Tibial artery (tissue), 4 donors: ENCODE results near the gene TBX15.
"Not testable (repeated sequence)": the region's sequence is repeated elsewhere in the genome, so short reads cannot be mapped to it uniquely, and the experiment has no call there.

Experiments
- DNase-seq, 2 donors: peaks; one replicate each; pipeline ENCODE4 v3.0.0-alpha.2; 2019
- H3K27ac ChIP-seq, 2 donors: fragments of 200-600 bp; sonication (generic) in 1 of 2; 1 replicate in 1 of 2; 2 replicates in 1 of 2; pipeline ENCODE4 v1.5.1; 2018 to 2019; ENCODE audit warnings: mild to moderate bottlenecking in 1 of 2
- H3K27me3 ChIP-seq, 2 donors: fragments of 200-600 bp; sonication (generic) in 1 of 2; one replicate each; pipeline versions ENCODE4 v1.5.1 to v1.6.0; 2016 to 2019
- H3K36me3 ChIP-seq, 3 donors: fragments of 200-600 bp; sonication (generic) in 2 of 3; one replicate each; pipeline ENCODE4 v1.5.1; 2016 to 2019; ENCODE audit warnings: mild to moderate bottlenecking in 2 of 3
- H3K4me1 ChIP-seq, 4 donors: fragments of 200-600 bp; sonication (generic) in 2 of 4; 1 replicate in 3 of 4; 2 replicates in 1 of 4; pipeline ENCODE4 v1.5.1; 2016 to 2019
- H3K4me3 ChIP-seq, 2 donors: fragments of 200-600 bp; sonication (generic) in 1 of 2; 1 replicate in 1 of 2; 2 replicates in 1 of 2; pipeline ENCODE4 v1.5.1; 2018 to 2019; ENCODE audit warnings: mild to moderate bottlenecking in 2 of 2
- H3K9me3 ChIP-seq, 3 donors: fragments of 200-600 bp; sonication (generic) in 1 of 3; one replicate each; pipeline ENCODE4 v1.5.1; 2016 to 2019
- intact Hi-C: fragments of 100-400 bp; cut with DNase I; formaldehyde crosslinking; loops from one replicate; pipeline ENCODE4 v1.15.0; 2023; ENCODE audit warnings: low total_unique reads
- TF ChIP-seq, protein P1 (sequence below), 2 experiments: fragments of 200-600 bp in 1 of 2; fragments of 450-650 bp in 1 of 2; IDR thresholded peaks; one replicate each; pipeline ENCODE4 v1.5.1; 2017 to 2019; ENCODE audit warnings: antibody characterized with exemption in 2 of 2, mild to moderate bottlenecking in 1 of 2, moderate library complexity in 1 of 2

Gene TBX15

GRCh38 chr1:118918230-118918939 lies 69.8 kb downstream of the TBX15 start:
- intact Hi-C loops = no loop called here
- Histone ChIP-seq H3K36me3 (peaks cover 29 to 78% (median 53%) of the 10 kb centered on the region in 3 donors), H3K4me3 (no peak overlapping the region), H3K9me3 (no peaks in the 10 kb centered on the region), H3K4me1 (no peaks in the 10 kb centered on the region), H3K27ac (no peak overlapping the region), H3K27me3 (no peaks in the 10 kb centered on the region)
- no peak for DNase-seq
- TF ChIP-seq, protein P1, sequence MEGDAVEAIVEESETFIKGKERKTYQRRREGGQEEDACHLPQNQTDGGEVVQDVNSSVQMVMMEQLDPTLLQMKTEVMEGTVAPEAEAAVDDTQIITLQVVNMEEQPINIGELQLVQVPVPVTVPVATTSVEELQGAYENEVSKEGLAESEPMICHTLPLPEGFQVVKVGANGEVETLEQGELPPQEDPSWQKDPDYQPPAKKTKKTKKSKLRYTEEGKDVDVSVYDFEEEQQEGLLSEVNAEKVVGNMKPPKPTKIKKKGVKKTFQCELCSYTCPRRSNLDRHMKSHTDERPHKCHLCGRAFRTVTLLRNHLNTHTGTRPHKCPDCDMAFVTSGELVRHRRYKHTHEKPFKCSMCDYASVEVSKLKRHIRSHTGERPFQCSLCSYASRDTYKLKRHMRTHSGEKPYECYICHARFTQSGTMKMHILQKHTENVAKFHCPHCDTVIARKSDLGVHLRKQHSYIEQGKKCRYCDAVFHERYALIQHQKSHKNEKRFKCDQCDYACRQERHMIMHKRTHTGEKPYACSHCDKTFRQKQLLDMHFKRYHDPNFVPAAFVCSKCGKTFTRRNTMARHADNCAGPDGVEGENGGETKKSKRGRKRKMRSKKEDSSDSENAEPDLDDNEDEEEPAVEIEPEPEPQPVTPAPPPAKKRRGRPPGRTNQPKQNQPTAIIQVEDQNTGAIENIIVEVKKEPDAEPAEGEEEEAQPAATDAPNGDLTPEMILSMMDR (IDR thresholded peaks at IDR 0.05) = no peak

DNA sequence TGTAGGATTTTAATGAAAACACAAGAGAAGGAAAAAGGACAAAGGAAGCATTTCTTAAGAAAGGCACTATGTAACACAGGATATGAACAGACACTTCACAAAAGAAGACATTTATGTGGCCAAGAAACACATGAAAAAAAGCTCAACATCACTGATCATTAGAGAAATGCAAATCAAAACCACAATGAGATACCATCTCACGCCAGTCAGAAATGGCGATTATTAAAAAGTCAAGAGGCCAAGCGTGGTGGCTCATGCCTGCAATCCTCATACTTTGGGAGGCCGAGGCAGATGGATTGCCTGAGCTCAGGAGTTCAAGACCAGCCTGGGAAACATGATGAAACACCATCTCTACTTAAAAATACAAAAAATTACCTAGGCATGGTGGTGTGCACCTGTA lies 71.8 kb downstream of the TBX15 start:
- H3K4me3 ChIP-seq, H3K27me3 ChIP-seq, H3K9me3 ChIP-seq, H3K4me1 ChIP-seq, H3K27ac ChIP-seq, DNase-seq, intact Hi-C loops: not testable (repeated sequence)
- peaks cover 22 to 75% (median 67%) of the 10 kb centered on the region in 3 donors for H3K36me3 ChIP-seq

DNA sequence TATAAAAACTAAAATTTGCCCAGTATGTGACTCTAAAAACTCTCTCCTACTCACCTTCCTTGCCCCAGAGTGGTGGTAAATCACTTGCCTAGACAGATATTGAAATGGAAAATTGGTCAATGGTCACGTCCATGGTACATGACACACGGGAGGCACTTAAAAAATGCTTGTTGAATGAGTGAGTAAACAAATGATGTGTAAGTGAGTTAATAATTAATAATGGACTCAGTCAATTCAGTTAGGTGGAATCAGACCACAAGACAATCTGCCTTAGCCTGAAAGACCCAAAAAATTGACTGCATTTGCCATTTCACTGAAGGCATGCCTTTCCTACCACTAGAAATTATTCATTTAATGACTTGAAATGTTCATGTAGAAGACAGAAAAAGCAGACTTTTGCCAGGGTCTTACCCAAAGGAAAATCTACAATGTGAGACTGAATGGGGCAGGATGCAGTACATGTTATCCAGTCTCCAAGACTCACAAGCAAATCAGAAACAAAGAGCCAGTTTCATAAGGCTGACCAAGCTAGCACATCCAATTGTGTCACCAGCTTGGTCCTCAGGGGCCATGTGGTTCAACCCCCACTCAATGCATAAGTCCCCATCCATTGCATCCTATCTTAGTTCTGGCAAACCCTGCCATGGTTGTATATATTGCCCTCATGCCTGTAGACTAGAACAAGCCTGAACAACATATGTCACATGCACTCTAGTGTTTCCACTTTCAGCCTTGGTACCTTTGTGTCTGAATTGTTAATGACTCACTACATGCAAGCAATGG lies 73.6 kb downstream of the TBX15 start:
- no peak overlapping the region for H3K27ac ChIP-seq
- H3K4me1 ChIP-seq = no peaks in the 10 kb centered on the region
- DNase-seq = no peak
- no peaks in the 10 kb centered on the region for H3K9me3 ChIP-seq
- intact Hi-C loops = no loop called here
- no peak overlapping the region for H3K4me3 ChIP-seq
- TF ChIP-seq, protein P1 (IDR thresholded peaks at IDR 0.05) = no peak
- no peaks in the 10 kb centered on the region for H3K27me3 ChIP-seq
- H3K36me3 ChIP-seq = peaks cover 33 to 76% (median 66%) of the 10 kb centered on the region in 3 donors

DNA sequence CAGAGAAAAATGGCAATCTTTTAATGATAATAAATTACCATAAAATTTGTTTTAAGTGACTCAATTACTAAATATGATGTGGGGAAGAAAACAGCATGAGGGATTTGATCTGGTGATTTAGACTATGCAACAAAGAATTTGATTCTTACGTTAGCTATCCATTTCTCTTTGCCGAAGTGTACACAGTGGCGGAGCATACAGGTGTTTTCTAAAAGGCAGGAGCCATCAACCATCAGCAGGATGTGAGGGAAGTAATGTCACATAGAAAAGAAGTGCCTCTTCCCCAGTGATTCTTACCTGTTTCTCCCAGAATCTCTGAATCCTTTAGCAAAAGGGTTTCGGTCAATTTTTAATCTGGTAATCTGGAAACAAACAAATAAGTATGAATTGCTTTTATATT lies 74.3 kb downstream of the TBX15 start:
- H3K9me3 ChIP-seq = no peaks in the 10 kb centered on the region
- TF ChIP-seq, protein P1 (IDR thresholded peaks at IDR 0.05) = no peak
- DNase-seq = no peak
- no peak overlapping the region for H3K27ac ChIP-seq
- H3K4me1 ChIP-seq = no peaks in the 10 kb centered on the region
- H3K27me3 ChIP-seq = no peaks in the 10 kb centered on the region
- intact Hi-C loops = no loop called here
- H3K4me3 ChIP-seq = no peak overlapping the region
- H3K36me3 ChIP-seq = peaks cover 40 to 76% (median 64%) of the 10 kb centered on the region in 3 donors

GRCh38 chr1:118912574-118912973 lies 75.6 kb downstream of the TBX15 start:
- no peak for DNase-seq
- Histone ChIP-seq H3K36me3 (peaks cover 40 to 72% (median 59%) of the 10 kb centered on the region in 3 donors), H3K4me3 (no peak overlapping the region), H3K27me3 (no peaks in the 10 kb centered on the region), H3K9me3 (no peaks in the 10 kb centered on the region), H3K27ac (no peak overlapping the region), H3K4me1 (no peaks in the 10 kb centered on the region)
- TF ChIP-seq, protein P1 (IDR thresholded peaks at IDR 0.05) = no peak
- intact Hi-C loops = no loop called here

GRCh38 chr1:118911571-118911970 lies 76.6 kb downstream of the TBX15 start:
- Histone ChIP-seq H3K9me3 (no peaks in the 10 kb centered on the region), H3K27ac (no peak overlapping the region), H3K27me3 (no peaks in the 10 kb centered on the region), H3K4me3 (no peak overlapping the region), H3K36me3 (peaks cover 42 to 75% (median 52%) of the 10 kb centered on the region in 3 donors), H3K4me1 (no peaks in the 10 kb centered on the region)
- intact Hi-C loops = no loop called here
- TF ChIP-seq, protein P1 (IDR thresholded peaks at IDR 0.05) = no peak
- no peak for DNase-seq
